Osteoblast (primary cell): ENCODE data around the gene ATP11A. TPM values are rescaled to one million over a fixed set of nuclear protein-coding genes. Genes with fewer than 3 reads are reported as not detected.
A peak's percentile ranks its signal among the peaks of the same experiment; 100 is the strongest.

Experiments used
- DNase-seq: peaks from one replicate; pipeline ENCODE4 v3.0.0; 2011; ENCODE audit warnings: low spot score, mixed read lengths; ENCODE audit not compliant: insufficient read length; ENCODE audit errors: missing footprints
- H2AFZ ChIP-seq: 2 replicates; pipeline ENCODE4 v1.6.0; 2011; ENCODE audit warnings: mild to moderate bottlenecking, low read length
- H3K27ac ChIP-seq: 2 replicates; pipeline ENCODE4 v1.5.1; 2011; ENCODE audit warnings: mild to moderate bottlenecking, low read depth, low read length, moderate library complexity
- H3K27me3 ChIP-seq: 2 replicates; pipeline ENCODE4 v1.6.0; 2012; ENCODE audit warnings: mild to moderate bottlenecking, control low read depth, inconsistent platforms, low read length, moderate library complexity; ENCODE audit not compliant: insufficient read depth
- H3K36me3 ChIP-seq: 2 replicates; pipeline ENCODE4 v1.5.1; 2011; ENCODE audit warnings: mild to moderate bottlenecking, low read length, control low read depth, moderate library complexity; ENCODE audit not compliant: insufficient read depth
- H3K4me1 ChIP-seq: 2 replicates; pipeline ENCODE4 v1.5.1; 2011; ENCODE audit warnings: mild to moderate bottlenecking, low read length, control low read depth, moderate library complexity; ENCODE audit not compliant: insufficient read depth
- H3K4me2 ChIP-seq: 2 replicates; pipeline ENCODE4 v1.6.0; 2011; ENCODE audit warnings: mild to moderate bottlenecking, low read length; ENCODE audit not compliant: insufficient read depth
- H3K4me3 ChIP-seq: fragments of 200-600 bp; sonication (generic); 3 replicates; pipeline ENCODE4 v1.5.1; 2012; ENCODE audit warnings: mild to moderate bottlenecking, low read length, inconsistent platforms; ENCODE audit not compliant: insufficient read depth
- H3K79me2 ChIP-seq: 2 replicates; pipeline ENCODE4 v1.6.0; 2012; ENCODE audit warnings: mild to moderate bottlenecking, low read length, control low read depth, inconsistent platforms; ENCODE audit not compliant: insufficient read depth
- H3K9me3 ChIP-seq: 2 replicates; pipeline ENCODE4 v1.5.1; 2011; ENCODE audit warnings: low read depth, low read length, control low read depth
- H4K20me1 ChIP-seq: 2 replicates; pipeline ENCODE4 v1.6.0; 2012; ENCODE audit warnings: mild to moderate bottlenecking, low read length, control low read depth; ENCODE audit not compliant: insufficient read depth
- CTCF ChIP-seq: IDR thresholded peaks from 2 replicates; pipeline ENCODE4 v1.5.1; 2011; ENCODE audit warnings: mild to moderate bottlenecking, low read depth, low read length, moderate library complexity; ENCODE audit errors: extremely low read depth
- total RNA-seq: library from RNA; depleted of rRNA; stranded (reverse); fragments of >200 nt; gene quantifications from 2 replicates; pipeline ENCODE4 v1.2.3, GENCODE V29; 2012

Gene ATP11A
- total RNA-seq, 1 donor: 7.6 TPM

- DNase-seq: peak; percentile 37
- H3K9me3 ChIP-seq: peaks cover 5% of the 10 kb centered on the region
- no peak overlapping the region for H3K4me2 ChIP-seq
- no peak for TF ChIP-seq CTCF
- no peaks in the 10 kb centered on the region for H3K4me1 ChIP-seq
- H3K4me3 ChIP-seq: no peak overlapping the region
- H2AFZ ChIP-seq: no peak overlapping the region
- H3K79me2 ChIP-seq: no peaks in the 10 kb centered on the region
- H3K27me3 ChIP-seq: peaks cover 45% of the 10 kb centered on the region
- H3K27ac ChIP-seq: no peak overlapping the region
- no peaks in the 10 kb centered on the region for H4K20me1 ChIP-seq
- no peaks in the 10 kb centered on the region for H3K36me3 ChIP-seq
Observed at GRCh38 chr13:112902669-112903068, 212.8 kb downstream of the ATP11A start.

- no peaks in the 10 kb centered on the region for H3K4me1 ChIP-seq
- no peaks in the 10 kb centered on the region for H4K20me1 ChIP-seq
- H3K27ac ChIP-seq: no peak overlapping the region
- peaks cover 45% of the 10 kb centered on the region for H3K27me3 ChIP-seq
- DNase-seq: peak; percentile 80
- H3K79me2 ChIP-seq: no peaks in the 10 kb centered on the region
- TF ChIP-seq CTCF: no peak
- no peaks in the 10 kb centered on the region for H3K36me3 ChIP-seq
- H3K4me3 ChIP-seq: no peak overlapping the region
- no peak overlapping the region for H2AFZ ChIP-seq
- no peak overlapping the region for H3K4me2 ChIP-seq
- H3K9me3 ChIP-seq: peaks cover 5% of the 10 kb centered on the region
Observed at GRCh38 chr13:112903071-112903577, 213.3 kb downstream of the ATP11A start.

GRCh38 chr13:112903606-112904195 lies 213.9 kb downstream of the ATP11A start:
- Histone ChIP-seq H3K36me3 (no peaks in the 10 kb centered on the region), H2AFZ (no peak overlapping the region), H3K4me2 (no peak overlapping the region), H3K27me3 (peaks cover 48% of the 10 kb centered on the region), H4K20me1 (no peaks in the 10 kb centered on the region), H3K4me1 (no peaks in the 10 kb centered on the region), H3K79me2 (no peaks in the 10 kb centered on the region), H3K9me3 (peaks cover 5% of the 10 kb centered on the region), H3K27ac (no peak overlapping the region), H3K4me3 (no peak overlapping the region)
- TF ChIP-seq CTCF: no peak
- DNase-seq: peak; percentile 43

GRCh38 chr13:112904436-112904960 lies 214.7 kb downstream of the ATP11A start:
- H3K4me2 ChIP-seq: no peak overlapping the region

More at GRCh38 chr13:112904436-112904960, 214.7 kb downstream of the ATP11A start:
- no peaks in the 10 kb centered on the region for H3K36me3 ChIP-seq
- H3K9me3 ChIP-seq: peaks cover 5% of the 10 kb centered on the region
- peaks cover 52% of the 10 kb centered on the region for H3K27me3 ChIP-seq
- H3K4me1 ChIP-seq: no peaks in the 10 kb centered on the region
- no peaks in the 10 kb centered on the region for H4K20me1 ChIP-seq
- H2AFZ ChIP-seq: no peak overlapping the region
- no peak for TF ChIP-seq CTCF
- H3K27ac ChIP-seq: no peak overlapping the region
- H3K4me3 ChIP-seq: no peak overlapping the region
- peak; percentile 35 for DNase-seq
- H3K79me2 ChIP-seq: no peaks in the 10 kb centered on the region
